ENCODE measurements around the gene CD8A. TPM values are rescaled to one million over a fixed set of nuclear protein-coding genes. Genes with fewer than 3 reads are reported as not detected.
"Not testable (repeated sequence)": the region's sequence is repeated elsewhere in the genome, so short reads cannot be mapped to it uniquely, and the experiment has no call there.

Gene CD8A
- total and polyA plus RNA-seq, 2 of the 8 experiments (the other 6 are each of a cell fraction or from before 2014, with no cell fraction given): 0.14 to 0.39 TPM

- not testable (repeated sequence) for H3K23me2 ChIP-seq (ENCODE audit: low read depth, low read length)
Measured at GRCh38 chr2:86839871-86840548, 49.3 kb upstream of the CD8A start.

More at GRCh38 chr2:86839871-86840548, 49.3 kb upstream of the CD8A start:
- H3K14ac ChIP-seq (ENCODE audit: insufficient read length); H4K91ac ChIP-seq (replicated peaks; ENCODE audit: insufficient read length, low read length); H3K4ac ChIP-seq (replicated peaks; ENCODE audit: insufficient read length, low read depth, low read length); H3K4me2 ChIP-seq (ENCODE audit: insufficient read depth in 1 of 2, low read depth in 2 of 2, low read length in 2 of 2); H2BK5ac ChIP-seq (ENCODE audit: low read depth, low read length); H3K4me1 ChIP-seq (replicated peaks in 1 of 4; ENCODE audit: control insufficient read depth in 3 of 4, insufficient read depth in 4 of 4, low read length in 3 of 4); H2BK120ac ChIP-seq (replicated peaks; ENCODE audit: low read depth, low read length); H2AFZ ChIP-seq (ENCODE audit: low read length); H3K23ac ChIP-seq (ENCODE audit: insufficient read length); POLR2A ChIA-PET (ENCODE audit: partially characterized antibody); H4K20me1 ChIP-seq (replicated peaks in 1 of 2; ENCODE audit: control insufficient read depth in 1 of 2, insufficient read depth in 2 of 2, low read length in 2 of 2); H3K18ac ChIP-seq (ENCODE audit: extremely low read depth, low read length); CTCF ChIA-PET (ENCODE audit: partially characterized antibody); H3K79me2 ChIP-seq (ENCODE audit: control insufficient read depth in 1 of 2, insufficient read depth in 2 of 2, low read length in 2 of 2); H2BK15ac ChIP-seq (ENCODE audit: low read length); DNase-seq (ENCODE audit: low read depth in 1 of 2, low spot score in 2 of 2); H3K9ac ChIP-seq (replicated peaks in 1 of 4; ENCODE audit: extremely low read depth in 1 of 4, low read depth in 3 of 4, low read length in 3 of 4); H2BK12ac ChIP-seq (ENCODE audit: low read depth, low read length); H3K4me3 ChIP-seq (ENCODE audit: extremely low read depth in 1 of 4, insufficient read depth in 2 of 4, low read depth in 3 of 4, low read length in 4 of 4); H3K56ac ChIP-seq (replicated peaks; ENCODE audit: insufficient read length, low read depth, low read length); FAIRE-seq; H4K5ac ChIP-seq (ENCODE audit: insufficient read length, low read depth, low read length); H3K9me3 ChIP-seq (ENCODE audit: insufficient read depth in 2 of 2, low read depth in 1 of 2, low read length in 1 of 2); H3K27me3 ChIP-seq (replicated peaks in 1 of 4; ENCODE audit: control insufficient read depth in 3 of 4, extremely low read depth in 1 of 4, insufficient read depth in 3 of 4, low read length in 3 of 4); H4K8ac ChIP-seq (ENCODE audit: extremely low read depth, insufficient read depth, low read length); H3K36me3 ChIP-seq (ENCODE audit: control insufficient read depth in 2 of 4, insufficient read depth in 4 of 4, low read length in 3 of 4); H3K79me1 ChIP-seq (ENCODE audit: low read depth, low read length); H2BK20ac ChIP-seq (ENCODE audit: low read length); H2AK5ac ChIP-seq (ENCODE audit: low read depth, low read length); H3K27ac ChIP-seq (ENCODE audit: low read depth, low read length): not testable (repeated sequence)
- 79% methylated on average over 6 of the region's 11 CpGs; no CpG with 5 or more reads in 1 of the 2 experiments for WGBS, 2 experiments (ENCODE audit: extremely low coverage in 1 of 2, insufficient coverage in 1 of 2, insufficient read length in 1 of 2, insufficient replicate concordance in 2 of 2, low coverage in 1 of 2, low lambda C conversion rate in 2 of 2, missing lambda C conversion rate in 1 of 2)
